Psoas muscle (tissue), 8 donors: ENCODE measurements around the gene PMIS2. TPM values are rescaled to one million over a fixed set of nuclear protein-coding genes. Genes with fewer than 3 reads are reported as not detected.

Source experiments
- ATAC-seq, 4 donors: fragments of 200-7000 bp; cut with Tn5 transposase; one replicate each; pipeline ENCODE4 v1.9.1; 2020; ENCODE audit warnings: moderate library complexity in 3 of 4, mild to moderate bottlenecking in 2 of 4
- DNase-seq, 2 donors: peaks; one replicate each; pipeline ENCODE4 v3.0.0-alpha.2; 2020
- H3K27ac ChIP-seq: fragments of 200-600 bp; one replicate; pipeline ENCODE4 v1.8.0; 2022
- H3K27me3 ChIP-seq, 3 donors: fragments of 200-600 bp in 1 of 3; one replicate each; pipeline versions ENCODE4 v1.6.1 to v1.8.0; 2013 to 2022; ENCODE audit warnings: low read length in 2 of 3, mild to moderate bottlenecking in 2 of 3, moderate library complexity in 1 of 3; ENCODE audit not compliant: insufficient read depth in 3 of 3
- H3K36me3 ChIP-seq, 2 donors: fragments of 200-600 bp in 1 of 2; one replicate each; pipeline versions ENCODE4 v1.6.1 to v1.8.0; 2013 to 2022; ENCODE audit warnings: low read depth in 1 of 2, mild to moderate bottlenecking in 1 of 2, moderate library complexity in 1 of 2; ENCODE audit not compliant: insufficient read depth in 1 of 2
- H3K4me1 ChIP-seq: fragments of 200-600 bp; one replicate; pipeline ENCODE4 v1.8.0; 2022
- H3K4me3 ChIP-seq: fragments of 200-600 bp; one replicate; pipeline ENCODE4 v1.8.0; 2022; ENCODE audit warnings: mild to moderate bottlenecking
- H3K9me3 ChIP-seq: fragments of 200-600 bp; one replicate; pipeline ENCODE4 v1.8.0; 2022
- CTCF ChIP-seq: fragments of 200-600 bp; IDR thresholded peaks from one replicate; pipeline ENCODE4 v1.8.0; 2022; ENCODE audit warnings: antibody characterized with exemption
- WGBS, 3 donors: extraction: QIAGEN DNeasy Blood & Tissue Kit; methylation state at CpG; one replicate each; pipeline versions ENCODE4 v1.1.6 to v1.1.7; 2013; 5-methylcytosine and 5-hydroxymethylcytosine counted together
- intact Hi-C, 2 donors: fragments of 100-400 bp; cut with DNase I; formaldehyde crosslinking; loops; one replicate each; pipeline versions ENCODE4 v1.11.0 to v1.14.2; 2022
- polyA plus RNA-seq, 3 donors: library from polyadenylated mRNA; stranded (reverse); fragments of 200-250 nt; gene quantifications; one replicate each; pipeline ENCODE4 v1.2.3, GENCODE V29; 2013
- total RNA-seq, 4 donors: library from RNA; stranded (reverse); fragmentation: NEBNext Ultra II Directional in 2 of 4; extraction: Animal tissue kit (Norgen Biotek cat#: 25700) in 2 of 4; gene quantifications; one replicate each; pipeline versions ENCODE4 v1.2.1 to v1.2.4, GENCODE V29; 2021 to 2023
- donor health status: healthy with polysubstance abuse.
- donor health status: DM: no; HTN: no; CAD: no; lungs with moderate emphysema.
- donor health status: Bipolar disorder and iron deficiency.
- donor health status: healthy.
- donor health status: DM: yes; HTN: yes; CAD: no.
- donor health status: DM: no; HTN: no; CAD: no.
- donor health status: DM: no; HTN: no; CAD: no.
- donor health status: DM: yes; HTN: yes; CAD: no.

The PMIS2 gene
- total and polyA plus RNA-seq, 7 donors = not detected

- intact Hi-C loops = no loop called here
- Histone ChIP-seq H3K27ac (no peak overlapping the region), H3K9me3 (no peaks in the 10 kb centered on the region), H3K4me1 (no peaks in the 10 kb centered on the region), H3K36me3 (no peaks in the 10 kb centered on the region), H3K4me3 (no peak overlapping the region), H3K27me3 (peaks cover 0 to 24% (median 9%) of the 10 kb centered on the region in 3 donors)
- 74 to 78% (median 77%) methylated on average over 12 of the region's 12 CpGs for WGBS, 3 donors
- no peak for DNase-seq
- no peak for TF ChIP-seq CTCF
- no peak for ATAC-seq
Measured at GRCh38 chr19:35565016-35565856, 20.7 kb upstream of the PMIS2 start.

DNA sequence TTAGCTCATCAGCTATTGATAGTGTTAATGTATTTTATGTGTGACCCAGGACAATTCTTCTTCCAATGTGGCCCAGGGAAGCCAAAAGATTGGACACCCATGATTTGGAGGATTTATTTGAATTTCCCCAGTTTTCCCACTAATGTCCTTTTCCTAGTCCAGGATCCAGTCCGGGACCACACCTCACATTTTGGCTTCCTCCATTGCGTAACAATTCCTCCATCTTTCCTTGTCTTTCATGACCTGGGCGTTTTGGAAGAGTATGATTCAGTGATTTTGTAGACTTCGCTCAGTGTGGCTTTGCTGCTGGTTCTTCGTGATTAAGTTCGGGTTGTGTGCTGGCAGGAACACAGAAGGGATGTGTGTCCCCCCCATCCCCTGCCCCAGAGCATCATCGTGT is 19.2 kb upstream of the PMIS2 start:
- Histone ChIP-seq H3K27me3 (peaks cover 3 to 11% (median 9%) of the 10 kb centered on the region in 3 donors), H3K9me3 (no peaks in the 10 kb centered on the region), H3K27ac (no peak overlapping the region), H3K4me1 (no peaks in the 10 kb centered on the region), H3K4me3 (no peak overlapping the region), H3K36me3 (no peaks in the 10 kb centered on the region)
- WGBS, 3 donors = 81 to 82% (median 82%) methylated on average over 7 of the region's 7 CpGs
- ATAC-seq = no peak
- TF ChIP-seq CTCF = no peak
- intact Hi-C loops = no loop called here
- DNase-seq = no peak

GRCh38 chr19:35569281-35569781 is 16.6 kb upstream of the PMIS2 start:
- Histone ChIP-seq H3K9me3 (no peaks in the 10 kb centered on the region), H3K36me3 (no peaks in the 10 kb centered on the region), H3K4me3 (no peak overlapping the region), H3K4me1 (no peaks in the 10 kb centered on the region), H3K27ac (no peak overlapping the region), H3K27me3 (peaks cover 0 to 6% (median 3%) of the 10 kb centered on the region in 3 donors)
- no peak for ATAC-seq
- intact Hi-C loops = no loop called here
- TF ChIP-seq CTCF = no peak
- 39 to 50% (median 41%) methylated on average over 5 of the region's 5 CpGs for WGBS, 3 donors
- peak in 1 of 2 donors; percentile 34 for DNase-seq

DNA sequence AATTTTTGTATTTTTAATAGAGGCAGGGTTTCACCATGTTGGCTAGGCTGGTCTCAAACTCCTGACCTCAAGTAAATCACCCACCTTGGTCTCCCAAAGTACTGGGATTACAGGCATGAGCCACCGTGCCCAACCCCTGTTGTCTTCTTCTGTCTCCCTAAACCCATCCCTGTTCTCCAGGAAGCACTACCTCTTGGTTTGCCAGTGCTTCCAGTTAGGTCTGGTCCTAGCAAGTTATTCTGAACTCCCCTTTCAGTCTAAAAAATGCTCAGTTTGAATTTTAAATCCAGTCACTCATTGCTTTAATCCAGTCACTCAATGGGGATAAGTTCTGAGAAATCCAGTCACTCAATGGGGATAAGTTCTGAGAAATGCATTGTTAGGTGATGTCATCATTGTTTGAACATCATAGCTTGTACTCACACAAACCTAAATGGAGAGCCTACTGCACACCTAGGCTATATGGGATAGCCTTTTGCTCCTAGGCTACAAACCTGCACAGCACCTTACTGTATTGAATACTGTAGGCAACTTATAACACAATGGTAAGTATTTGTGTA is 14.5 kb upstream of the PMIS2 start:
- DNase-seq = no peak

More for the DNA sequence above, 14.5 kb upstream of the PMIS2 start:
- Histone ChIP-seq H3K36me3 (no peaks in the 10 kb centered on the region), H3K27me3 (peaks cover 0 to 6% (median 3%) of the 10 kb centered on the region in 3 donors), H3K27ac (no peak overlapping the region), H3K4me3 (no peak overlapping the region), H3K9me3 (peaks cover 11% of the 10 kb centered on the region), H3K4me1 (no peaks in the 10 kb centered on the region)
- 75 to 85% (median 85%) methylated on average over 1 of the region's 1 CpG for WGBS, 3 donors
- no peak for TF ChIP-seq CTCF
- no peak for ATAC-seq
- intact Hi-C loops = no loop called here
